H1 (cell line): ENCODE measurements around the gene SRPK3. TPM values are rescaled to one million over a fixed set of nuclear protein-coding genes. Genes with fewer than 3 reads are reported as not detected.

ENCODE experiments used
- CTCF ChIA-PET: fragments of 300-600 bp; sonication (Branson Sonifier 250); formaldehyde crosslinking; loops from one replicate; lab custom pipeline; 2021; ENCODE audit not compliant: partially characterized antibody; lab: Charles Lee
- POLR2A ChIA-PET: fragments of 300-600 bp; sonication (Branson Sonifier 250); formaldehyde crosslinking; loops from one replicate; lab custom pipeline; 2021; ENCODE audit warnings: inconsistent platforms; ENCODE audit not compliant: partially characterized antibody; lab: Charles Lee
- DNase-seq, 2 experiments: peaks; one replicate each; pipeline versions ENCODE4 v3.0.0 to v3.0.0-alpha.2; 2010 to 2022; ENCODE audit warnings: low spot score in 2 of 2, low read depth in 1 of 2, mixed read lengths in 1 of 2
- FAIRE-seq: peaks from 2 replicates; lab custom pipeline; 2011; peaks lifted over from hg19 to GRCh38; lab: Jason Lieb, UNC
- H2AFZ ChIP-seq: 2 replicates; pipeline ENCODE4 v1.8.1; 2012; ENCODE audit warnings: low read length, inconsistent platforms
- H2AK5ac ChIP-seq: 2 replicates; pipeline ENCODE4 v1.6.1; 2013; ENCODE audit warnings: low read depth, low read length
- H2BK120ac ChIP-seq: replicated peaks from 2 replicates; pipeline ENCODE3; 2013; ENCODE audit warnings: low read depth, low read length, inconsistent platforms
- H2BK12ac ChIP-seq: 2 replicates; pipeline ENCODE4 v1.6.1; 2013; ENCODE audit warnings: low read depth, low read length
- H2BK15ac ChIP-seq: 2 replicates; pipeline ENCODE4 v1.6.1; 2013; ENCODE audit warnings: low read length
- H2BK20ac ChIP-seq: 2 replicates; pipeline ENCODE4 v1.6.1; 2013; ENCODE audit warnings: low read length
- H2BK5ac ChIP-seq: 2 replicates; pipeline ENCODE4 v1.6.1; 2013; ENCODE audit warnings: low read depth, low read length
- H3K14ac ChIP-seq: 2 replicates; pipeline ENCODE4 v1.6.1; 2013; ENCODE audit warnings: inconsistent platforms; ENCODE audit not compliant: insufficient read length
- H3K18ac ChIP-seq: 2 replicates; pipeline ENCODE4 v1.6.1; 2013; ENCODE audit warnings: low read length; ENCODE audit errors: extremely low read depth
- H3K23ac ChIP-seq: 2 replicates; pipeline ENCODE4 v1.6.1; 2013; ENCODE audit warnings: inconsistent platforms; ENCODE audit not compliant: insufficient read length
- H3K23me2 ChIP-seq: 2 replicates; pipeline ENCODE4 v1.6.1; 2013; ENCODE audit warnings: low read depth, low read length
- H3K27ac ChIP-seq: 2 replicates; pipeline ENCODE4 v1.6.1; 2011; ENCODE audit warnings: low read depth, low read length, inconsistent platforms
- H3K27me3 ChIP-seq, 4 experiments: replicated peaks in 1 of 4; 1 replicate in 1 of 4; 2 replicates in 3 of 4; pipeline versions ENCODE4 v1.6.1 to v1.8.1; 2011 to 2013; ENCODE audit warnings: low read length in 3 of 4, mild to moderate bottlenecking in 3 of 4, inconsistent platforms in 2 of 4, mixed read lengths in 2 of 4, moderate library complexity in 1 of 4; ENCODE audit not compliant: control insufficient read depth in 3 of 4, insufficient read depth in 3 of 4; ENCODE audit errors: extremely low read depth in 1 of 4
- H3K36me3 ChIP-seq, 4 experiments: 2 replicates each; pipeline versions ENCODE4 v1.6.1 to v1.8.1; 2011 to 2013; ENCODE audit warnings: mild to moderate bottlenecking in 4 of 4, low read length in 3 of 4, moderate library complexity in 2 of 4, control low read depth in 1 of 4, inconsistent platforms in 1 of 4; ENCODE audit not compliant: insufficient read depth in 4 of 4, control insufficient read depth in 2 of 4
- H3K4ac ChIP-seq: replicated peaks from 2 replicates; pipeline ENCODE3; 2013; ENCODE audit warnings: low read length, low read depth, mixed read lengths, inconsistent platforms; ENCODE audit not compliant: insufficient read length
- H3K4me1 ChIP-seq, 4 experiments: replicated peaks in 1 of 4; 1 replicate in 1 of 4; 2 replicates in 3 of 4; pipeline versions ENCODE4 v1.6.1 to v1.8.1; 2011 to 2013; ENCODE audit warnings: low read length in 3 of 4, inconsistent platforms in 2 of 4, mixed read lengths in 1 of 4; ENCODE audit not compliant: insufficient read depth in 4 of 4, control insufficient read depth in 3 of 4
- H3K4me2 ChIP-seq, 2 experiments: 2 replicates each; pipeline versions ENCODE4 v1.6.1 to v1.8.1; 2011 to 2013; ENCODE audit warnings: low read depth in 2 of 2, low read length in 2 of 2, control low read depth in 1 of 2, inconsistent platforms in 1 of 2, mild to moderate bottlenecking in 1 of 2; ENCODE audit not compliant: insufficient read depth in 1 of 2
- H3K4me3 ChIP-seq, 4 experiments: fragments of 200-600, 300-600 bp in 1 of 4; sonication (generic), shearing (Covaris generic), sonication (Bioruptor Twin) in 1 of 4; 2 replicates each; pipeline versions ENCODE4 v1.5.1 to v1.8.1; 2011 to 2016; ENCODE audit warnings: low read length in 4 of 4, low read depth in 3 of 4, control low read depth in 2 of 4, inconsistent platforms in 2 of 4, mild to moderate bottlenecking in 2 of 4, mixed read lengths in 1 of 4, moderate library complexity in 1 of 4; ENCODE audit not compliant: insufficient read depth in 2 of 4; ENCODE audit errors: extremely low read depth in 1 of 4
- H3K56ac ChIP-seq: replicated peaks from 2 replicates; pipeline ENCODE3; 2013; ENCODE audit warnings: low read depth, mild to moderate bottlenecking, mixed read lengths, low read length, inconsistent platforms; ENCODE audit not compliant: insufficient read length
- H3K79me1 ChIP-seq: 2 replicates; pipeline ENCODE4 v1.6.1; 2013; ENCODE audit warnings: low read depth, low read length, control low read depth
- H3K79me2 ChIP-seq, 2 experiments: 2 replicates each; pipeline versions ENCODE4 v1.6.1 to v1.8.1; 2012 to 2013; ENCODE audit warnings: low read length in 2 of 2, mild to moderate bottlenecking in 2 of 2, inconsistent platforms in 1 of 2; ENCODE audit not compliant: insufficient read depth in 2 of 2, control insufficient read depth in 1 of 2
- H3K9ac ChIP-seq, 4 experiments: replicated peaks in 1 of 4; 1 replicate in 1 of 4; 2 replicates in 3 of 4; pipeline versions ENCODE4 v1.6.1 to v1.8.1; 2011 to 2013; ENCODE audit warnings: low read depth in 3 of 4, low read length in 3 of 4, control low read depth in 2 of 4, mild to moderate bottlenecking in 2 of 4, moderate library complexity in 2 of 4, inconsistent platforms in 1 of 4; ENCODE audit errors: extremely low read depth in 1 of 4
- H3K9me3 ChIP-seq, 2 experiments: 2 replicates each; pipeline versions ENCODE4 v1.6.1 to v1.8.1; 2012 to 2013; ENCODE audit warnings: mild to moderate bottlenecking in 2 of 2, moderate library complexity in 2 of 2, control low read depth in 1 of 2, inconsistent platforms in 1 of 2, low read depth in 1 of 2, low read length in 1 of 2, mixed read lengths in 1 of 2; ENCODE audit not compliant: insufficient read depth in 2 of 2
- H4K20me1 ChIP-seq, 2 experiments: replicated peaks in 1 of 2; 2 replicates each; pipeline versions ENCODE3 to v1.8.1; 2011 to 2013; ENCODE audit warnings: inconsistent platforms in 2 of 2, low read length in 2 of 2, mild to moderate bottlenecking in 1 of 2; ENCODE audit not compliant: insufficient read depth in 2 of 2, control insufficient read depth in 1 of 2
- H4K5ac ChIP-seq: 2 replicates; pipeline ENCODE4 v1.6.1; 2013; ENCODE audit warnings: low read length, low read depth, mixed read lengths, inconsistent platforms; ENCODE audit not compliant: insufficient read length
- H4K8ac ChIP-seq: 2 replicates; pipeline ENCODE4 v1.8.0; 2013; ENCODE audit warnings: mild to moderate bottlenecking, moderate library complexity, low read length, inconsistent platforms; ENCODE audit not compliant: insufficient read depth; ENCODE audit errors: extremely low read depth
- H4K91ac ChIP-seq: replicated peaks from 2 replicates; pipeline ENCODE3; 2013; ENCODE audit warnings: low read length, mixed read lengths, inconsistent platforms; ENCODE audit not compliant: insufficient read length
- CBX5 ChIP-seq: fragments of 300-800, 300-1000 bp; sonication (generic); IDR thresholded peaks from 2 replicates; pipeline ENCODE4 v1.7.1; 2016; ENCODE audit warnings: antibody characterized with exemption, low read length, low read depth
- GTF2F1 ChIP-seq: IDR thresholded peaks from 2 replicates; pipeline ENCODE4 v1.6.1; 2012; ENCODE audit warnings: low read depth, low read length, improper control_type of control experiment, borderline replicate concordance
- JUND ChIP-seq: IDR thresholded peaks from 2 replicates; pipeline ENCODE4 v1.6.1; 2011; ENCODE audit warnings: mild to moderate bottlenecking, improper control_type of control experiment, low read length
- PHF8 ChIP-seq: fragments of 200-600 bp; sonication (generic); conservative IDR thresholded peaks from 2 replicates; pipeline ENCODE4 v1.7.1; 2012; ENCODE audit warnings: low read depth, mild to moderate bottlenecking, inconsistent platforms, low read length, moderate library complexity
- POLR2A ChIP-seq, 2 experiments: IDR thresholded peaks; 1 replicate in 1 of 2; 2 replicates in 1 of 2; pipeline ENCODE4 v1.6.1; 2011; ENCODE audit warnings: low read depth in 2 of 2, low read length in 2 of 2, mild to moderate bottlenecking in 2 of 2; ENCODE audit errors: control extremely low read depth in 1 of 2
- RAD21 ChIP-seq, 2 experiments: IDR thresholded peaks in 1 of 2; conservative IDR thresholded peaks in 1 of 2; 2 replicates each; pipeline ENCODE4 v1.6.1; 2011; ENCODE audit warnings: low read depth in 2 of 2, low read length in 2 of 2, improper control_type of control experiment in 1 of 2, inconsistent platforms in 1 of 2, mild to moderate bottlenecking in 1 of 2, moderate library complexity in 1 of 2
- RBBP5 ChIP-seq: IDR thresholded peaks from 2 replicates; pipeline ENCODE4 v1.7.1; 2012; ENCODE audit warnings: low read depth, mild to moderate bottlenecking, inconsistent platforms, low read length, moderate library complexity, borderline replicate concordance
- RFX5 ChIP-seq: IDR thresholded peaks from 2 replicates; pipeline ENCODE4 v1.6.1; 2011; ENCODE audit warnings: low read depth, low read length, improper control_type of control experiment, borderline replicate concordance
- SP4 ChIP-seq: IDR thresholded peaks from 2 replicates; pipeline ENCODE4 v1.6.1; 2012; ENCODE audit warnings: low read length, inconsistent platforms
- TCF12 ChIP-seq: IDR thresholded peaks from 2 replicates; pipeline ENCODE4 v1.6.1; 2011; ENCODE audit warnings: low read depth, mild to moderate bottlenecking, low read length
- WGBS, 2 experiments: shearing (Covaris generic) in 1 of 2; methylation state at CpG; one replicate each; pipeline versions ENCODE4 v1.1.6 to v1.1.7; 2013 to 2015; ENCODE audit warnings: low lambda C conversion rate in 2 of 2, mixed read lengths in 2 of 2, inconsistent platforms in 1 of 2, low coverage in 1 of 2, missing lambda C conversion rate in 1 of 2; ENCODE audit not compliant: insufficient replicate concordance in 2 of 2, insufficient coverage in 1 of 2, insufficient read length in 1 of 2; ENCODE audit errors: extremely low coverage in 1 of 2, missing lambda C conversion rate in 1 of 2; 5-methylcytosine and 5-hydroxymethylcytosine counted together
- polyA plus RNA-seq, 7 experiments: library from polyadenylated mRNA; depleted of rRNA in 3 of 7; stranded (reverse) in 5 of 7; unstranded in 2 of 7; fragments of >200 nt in 5 of 7; fragments of 200-250 nt in 2 of 7; gene quantifications; 1 replicate in 5 of 7; 2 replicates in 1 of 7; 4 replicates in 1 of 7; pipeline versions ENCODE4 v1.2.1 to v1.2.3, GENCODE V29; 2011 to 2013; ENCODE audit warnings: missing spikeins in 2 of 7, mixed read lengths in 2 of 7
- total RNA-seq: library from RNA; stranded (reverse); fragmentation: NEBNext Ultra II Directional; extraction: Animal tissue kit (Norgen Biotek cat#: 25700); gene quantifications from 2 replicates; pipeline ENCODE4 v1.2.1, GENCODE V29; 2021

SRPK3 gene
- total and polyA plus RNA-seq, 2 of the 8 experiments (the other 6 are each of a cell fraction or from before 2014, with no cell fraction given) = not detected

- POLR2A ChIA-PET = no interaction called here
- FAIRE-seq (no peak), DNase-seq (no peak)
- Histone ChIP-seq H3K23ac (no peak overlapping the region), H3K79me1 (no peaks in the 10 kb centered on the region), H3K27me3 (no peaks in the 10 kb centered on the region), H2BK15ac (no peak overlapping the region), H3K56ac (no peak overlapping the region), H3K4me3 (no peak overlapping the region), H4K91ac (no peak overlapping the region), H3K18ac (no peak overlapping the region), H3K9me3 (no peaks in the 10 kb centered on the region), H2BK20ac (no peak overlapping the region), H2AFZ (no peak overlapping the region), H3K4me1 (peaks cover 1 to 8% (median 6%) of the 10 kb centered on the region in 4 experiments; a peak in 6 of 7 replicates), H3K27ac (no peak overlapping the region), H2AK5ac (no peak overlapping the region), H2BK120ac (no peak overlapping the region), H4K20me1 (peaks cover 0 to 3% of the 10 kb centered on the region in 2 experiments), H2BK5ac (no peak overlapping the region), H2BK12ac (no peak overlapping the region)
- CTCF ChIA-PET = no interaction called here
- WGBS, 2 experiments = 88% methylated on average over 3 of the region's 3 CpGs; no CpG with 5 or more reads in 1 of the 2 experiments
- TF ChIP-seq GTF2F1 (no peak), RFX5 (no peak), SP4 (no peak), RBBP5 (no peak), RAD21 (IDR thresholded peaks at IDR 0.05 in 1 of 2, conservative IDR thresholded peaks at IDR 0.05 in 1 of 2; ENCODE audit: low read depth in 2 of 2, low read length in 2 of 2) (no peak), PHF8 (no peak), JUND (no peak), TCF12 (no peak), CBX5 (no peak), POLR2A (IDR thresholded peaks at IDR 0.05; ENCODE audit: control extremely low read depth in 1 of 2, low read depth in 2 of 2, low read length in 2 of 2) (no peak)
- TF ChIP-seq, all 59 proteins: peak for 0
- no peaks in the 10 kb centered on the region for H3K79me2 ChIP-seq
- no peak overlapping the region for H4K5ac ChIP-seq
- no peak overlapping the region for H4K8ac ChIP-seq
- H3K9ac ChIP-seq = no peak overlapping the region
- no peaks in the 10 kb centered on the region for H3K23me2 ChIP-seq
- H3K4ac ChIP-seq = no peak overlapping the region
- no peaks in the 10 kb centered on the region for H3K36me3 ChIP-seq
- no peak overlapping the region for H3K14ac ChIP-seq
- no peak overlapping the region for H3K4me2 ChIP-seq
Observed at GRCh38 chrX:153731845-153732215, 49.0 kb upstream of the SRPK3 start.
